Stomach (tissue), 9 donors: ENCODE results near the gene GNA15. TPM values are rescaled to one million over a fixed set of nuclear protein-coding genes. Genes with fewer than 3 reads are reported as not detected.

Source experiments
- DNase-seq, 2 donors: peaks; one replicate each; pipeline versions ENCODE4 v3.0.0 to v3.0.0-alpha.2; 2013 to 2019
- H3K27ac ChIP-seq, 5 donors: fragments of 200-600 bp in 4 of 5; sonication (generic) in 4 of 5; one replicate each; pipeline ENCODE4 v1.5.1; 2013 to 2019; ENCODE audit warnings: mild to moderate bottlenecking in 1 of 5, moderate library complexity in 1 of 5
- H3K27me3 ChIP-seq, 3 donors: fragments of 200-600 bp; sonication (generic); one replicate each; pipeline ENCODE4 v1.5.1; 2017 to 2019; ENCODE audit warnings: mixed run types in 1 of 3
- H3K36me3 ChIP-seq, 4 donors: fragments of 200-600 bp; sonication (generic); 1 replicate in 3 of 4; 2 replicates in 1 of 4; pipeline ENCODE4 v1.5.1; 2016 to 2019
- H3K4me1 ChIP-seq, 4 donors: fragments of 200-600 bp; sonication (generic); one replicate each; pipeline ENCODE4 v1.5.1; 2016 to 2019
- H3K4me3 ChIP-seq, 4 donors: fragments of 200-600 bp; sonication (generic) in 3 of 4; one replicate each; pipeline ENCODE4 v1.5.1; 2016 to 2019; ENCODE audit warnings: mild to moderate bottlenecking in 1 of 4
- H3K9me3 ChIP-seq, 4 donors: fragments of 200-600 bp; sonication (generic); one replicate each; pipeline ENCODE4 v1.5.1; 2016 to 2019
- CTCF ChIP-seq, 7 experiments: fragments of 450-650 bp in 4 of 7; fragments of 200-600 bp in 3 of 7; sonication (generic) in 3 of 7; IDR thresholded peaks; one replicate each; pipeline ENCODE4 v1.5.1; 2016 to 2019; ENCODE audit warnings: antibody characterized with exemption in 7 of 7, control low read depth in 2 of 7, mild to moderate bottlenecking in 1 of 7
- EP300 ChIP-seq: sonication (generic); formaldehyde crosslinking; IDR thresholded peaks from one replicate; pipeline ENCODE4 v1.6.1; 2017; ENCODE audit warnings: antibody characterized with exemption
- POLR2A ChIP-seq, 4 donors: fragments of 450-650 bp; IDR thresholded peaks; one replicate each; pipeline ENCODE4 v1.6.1; 2016; ENCODE audit warnings: antibody characterized with exemption in 4 of 4, control low read depth in 2 of 4, mild to moderate bottlenecking in 1 of 4, moderate library complexity in 1 of 4
- POLR2AphosphoS5 ChIP-seq, 3 donors: sonication (generic); formaldehyde crosslinking; IDR thresholded peaks; one replicate each; pipeline ENCODE4 v1.6.1; 2016; ENCODE audit warnings: antibody characterized with exemption in 3 of 3
- WGBS, 5 donors: extraction: QIAGEN DNeasy Blood & Tissue Kit in 3 of 5; methylation state at CpG; one replicate each; pipeline versions ENCODE4 v1.1.5 to v1.1.7; 2013 to 2018; 5-methylcytosine and 5-hydroxymethylcytosine counted together
- intact Hi-C: fragments of 100-400 bp; cut with DNase I; formaldehyde crosslinking; loops from one replicate; pipeline ENCODE4 v1.15.1; 2023; ENCODE audit warnings: low total_unique reads
- polyA plus RNA-seq, 3 donors: library from polyadenylated mRNA; stranded (reverse); fragments of 200-250 nt; gene quantifications; one replicate each; pipeline ENCODE4 v1.2.3, GENCODE V29; 2013
- total RNA-seq, 5 donors: library from RNA; depleted of rRNA; stranded (reverse); fragments of >200 nt; gene quantifications; one replicate each; pipeline versions ENCODE4 v1.1.0 to v1.2.3, GENCODE V29; 2014 to 2016
- donor health status: healthy with polysubstance abuse.
- donor health status: Bipolar disorder and iron deficiency.
- donor health status: healthy.

GNA15 gene
- total and polyA plus RNA-seq, 8 donors, result 0.45 to 15.1 (median 4.8) TPM; not detected in 2

GRCh38 chr19:3149526-3150505 is 14.0 kb downstream of the GNA15 start:
- H3K4me1 ChIP-seq, result peaks cover 0 to 11% (median 0%) of the 10 kb centered on the region in 4 donors
- intact Hi-C loops, result no loop called here
- peaks cover 0 to 27% (median 7%) of the 10 kb centered on the region in 4 donors for H3K36me3 ChIP-seq
- H3K4me3 ChIP-seq, result no peak overlapping the region
- H3K9me3 ChIP-seq, result no peaks in the 10 kb centered on the region
- TF ChIP-seq CTCF (IDR thresholded peaks at IDR 0.05) (no peak), EP300 (no peak), POLR2A (IDR thresholded peaks at IDR 0.05) (no peak), POLR2AphosphoS5 (IDR thresholded peaks at IDR 0.05) (no peak)
- DNase-seq, result no peak
- WGBS, 5 donors, result 55 to 73% (median 72%) methylated on average over 31 to 35 of the region's 35 CpGs
- H3K27me3 ChIP-seq, result peaks cover 0 to 40% (median 4%) of the 10 kb centered on the region in 3 donors
- H3K27ac ChIP-seq, result no peak overlapping the region

- TF ChIP-seq POLR2AphosphoS5 (IDR thresholded peaks at IDR 0.05), result no peak
- no peak for TF ChIP-seq EP300
- no peak for TF ChIP-seq POLR2A (IDR thresholded peaks at IDR 0.05)
- no peak for TF ChIP-seq CTCF (IDR thresholded peaks at IDR 0.05)
- 81 to 88% (median 84%) methylated on average over 5 of the region's 5 CpGs for WGBS, 5 donors
- Histone ChIP-seq H3K27ac (no peak overlapping the region), H3K9me3 (no peaks in the 10 kb centered on the region), H3K27me3 (peaks cover 0 to 36% (median 4%) of the 10 kb centered on the region in 3 donors), H3K36me3 (peaks cover 0 to 27% (median 7%) of the 10 kb centered on the region in 4 donors), H3K4me1 (peaks cover 0 to 13% (median 0%) of the 10 kb centered on the region in 4 donors), H3K4me3 (no peak overlapping the region)
- DNase-seq, result no peak
- intact Hi-C loops, result no loop called here
These were observed 15.0 kb downstream of the GNA15 start for GRCh38 chr19:3150739-3151329.

GRCh38 chr19:3151563-3152418 is 16.0 kb downstream of the GNA15 start:
- H3K4me1 ChIP-seq, result peaks cover 0 to 4% (median 0%) of the 10 kb centered on the region in 4 donors
- peaks cover 0 to 27% (median 7%) of the 10 kb centered on the region in 4 donors for H3K36me3 ChIP-seq
- no peak for DNase-seq
- no peaks in the 10 kb centered on the region for H3K9me3 ChIP-seq
- peaks cover 0 to 26% (median 4%) of the 10 kb centered on the region in 3 donors for H3K27me3 ChIP-seq
- intact Hi-C loops, result no loop called here
- no peak for TF ChIP-seq EP300
- TF ChIP-seq CTCF (IDR thresholded peaks at IDR 0.05), result no peak
- TF ChIP-seq POLR2AphosphoS5 (IDR thresholded peaks at IDR 0.05), result no peak
- TF ChIP-seq POLR2A (IDR thresholded peaks at IDR 0.05), result no peak
- WGBS, 5 donors, result 78 to 86% (median 83%) methylated on average over 9 to 14 of the region's 14 CpGs
- no peak overlapping the region for H3K27ac ChIP-seq
- H3K4me3 ChIP-seq, result no peak overlapping the region

- Histone ChIP-seq H3K36me3 (peaks cover 0 to 27% (median 7%) of the 10 kb centered on the region in 4 donors), H3K27ac (no peak overlapping the region), H3K9me3 (no peaks in the 10 kb centered on the region), H3K4me1 (peaks cover 0 to 4% (median 0%) of the 10 kb centered on the region in 4 donors), H3K4me3 (no peak overlapping the region), H3K27me3 (peaks cover 0 to 26% (median 4%) of the 10 kb centered on the region in 3 donors)
- no peak for DNase-seq
- intact Hi-C loops, result no loop called here
- 88 to 98% (median 94%) methylated on average over 3 of the region's 3 CpGs for WGBS, 5 donors
- TF ChIP-seq POLR2AphosphoS5 (IDR thresholded peaks at IDR 0.05), result no peak
- TF ChIP-seq EP300, result no peak
- TF ChIP-seq POLR2A (IDR thresholded peaks at IDR 0.05), result no peak
- TF ChIP-seq CTCF (IDR thresholded peaks at IDR 0.05), result no peak
These were observed 16.6 kb downstream of the GNA15 start for GRCh38 chr19:3152419-3152780.
